Lower lobe of right lung (tissue), 2 donors: ENCODE measurements around the gene DYNC1H1. TPM values are rescaled to one million over a fixed set of nuclear protein-coding genes. Genes with fewer than 3 reads are reported as not detected.

Experiments
- ATAC-seq, 2 donors: fragments of 200-7000 bp; cut with Tn5 transposase; one replicate each; pipeline ENCODE4 v1.9.1; 2020 to 2022; ENCODE audit warnings: mild to moderate bottlenecking in 2 of 2, moderate library complexity in 2 of 2
- DNase-seq: peaks from one replicate; pipeline ENCODE4 v3.0.0-alpha.2; 2020
- H3K27ac ChIP-seq: fragments of 200-600 bp; one replicate; pipeline ENCODE4 v1.8.0; 2022
- H3K27me3 ChIP-seq: fragments of 200-600 bp; one replicate; pipeline ENCODE4 v1.8.0; 2022; ENCODE audit warnings: low read depth
- H3K36me3 ChIP-seq: fragments of 200-600 bp; one replicate; pipeline ENCODE4 v1.8.0; 2022; ENCODE audit warnings: mild to moderate bottlenecking
- H3K4me1 ChIP-seq: fragments of 200-600 bp; one replicate; pipeline ENCODE4 v1.8.0; 2022
- H3K4me3 ChIP-seq: fragments of 200-600 bp; one replicate; pipeline ENCODE4 v1.8.0; 2022; ENCODE audit warnings: mild to moderate bottlenecking
- H3K9me3 ChIP-seq: fragments of 200-600 bp; one replicate; pipeline ENCODE4 v1.8.0; 2022
- intact Hi-C: fragments of 100-400 bp; cut with DNase I; formaldehyde crosslinking; loops from one replicate; pipeline ENCODE4 v1.11.0; 2022
- total RNA-seq: library from RNA; stranded (reverse); fragmentation: NEBNext Ultra II Directional; extraction: Animal tissue kit (Norgen Biotek cat#: 25700); gene quantifications from one replicate; pipeline ENCODE4 v1.2.1, GENCODE V29; 2021
- TF ChIP-seq, protein P1 (sequence below): fragments of 200-600 bp; IDR thresholded peaks from one replicate; pipeline ENCODE4 v1.8.0; 2022; ENCODE audit warnings: antibody characterized with exemption, mild to moderate bottlenecking
- donor health status: DM: no; HTN: yes; CAD: no; lungs with severe emphysema.

Gene DYNC1H1
- total RNA-seq, 1 donor from 2014 or later = 437 TPM

- TF ChIP-seq, protein P1, sequence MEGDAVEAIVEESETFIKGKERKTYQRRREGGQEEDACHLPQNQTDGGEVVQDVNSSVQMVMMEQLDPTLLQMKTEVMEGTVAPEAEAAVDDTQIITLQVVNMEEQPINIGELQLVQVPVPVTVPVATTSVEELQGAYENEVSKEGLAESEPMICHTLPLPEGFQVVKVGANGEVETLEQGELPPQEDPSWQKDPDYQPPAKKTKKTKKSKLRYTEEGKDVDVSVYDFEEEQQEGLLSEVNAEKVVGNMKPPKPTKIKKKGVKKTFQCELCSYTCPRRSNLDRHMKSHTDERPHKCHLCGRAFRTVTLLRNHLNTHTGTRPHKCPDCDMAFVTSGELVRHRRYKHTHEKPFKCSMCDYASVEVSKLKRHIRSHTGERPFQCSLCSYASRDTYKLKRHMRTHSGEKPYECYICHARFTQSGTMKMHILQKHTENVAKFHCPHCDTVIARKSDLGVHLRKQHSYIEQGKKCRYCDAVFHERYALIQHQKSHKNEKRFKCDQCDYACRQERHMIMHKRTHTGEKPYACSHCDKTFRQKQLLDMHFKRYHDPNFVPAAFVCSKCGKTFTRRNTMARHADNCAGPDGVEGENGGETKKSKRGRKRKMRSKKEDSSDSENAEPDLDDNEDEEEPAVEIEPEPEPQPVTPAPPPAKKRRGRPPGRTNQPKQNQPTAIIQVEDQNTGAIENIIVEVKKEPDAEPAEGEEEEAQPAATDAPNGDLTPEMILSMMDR = no peak
- H3K4me1 ChIP-seq = peaks cover 38% of the 10 kb centered on the region
- peak overlapping the region; percentile 32 for H3K27ac ChIP-seq
- no peak overlapping the region for H3K4me3 ChIP-seq
- H3K36me3 ChIP-seq = no peaks in the 10 kb centered on the region
- DNase-seq (no peak), ATAC-seq (no peak)
- no peaks in the 10 kb centered on the region for H3K9me3 ChIP-seq
- intact Hi-C loops = no loop called here
- H3K27me3 ChIP-seq = no peaks in the 10 kb centered on the region
Measured at GRCh38 chr14:101961746-101962502, 2.4 kb upstream of the DYNC1H1 start.

- Histone ChIP-seq H3K27me3 (no peaks in the 10 kb centered on the region), H3K36me3 (no peaks in the 10 kb centered on the region), H3K4me1 (peaks cover 43% of the 10 kb centered on the region), H3K9me3 (no peaks in the 10 kb centered on the region), H3K4me3 (no peak overlapping the region), H3K27ac (peak overlapping the region; percentile 32)
- no peak for ATAC-seq
- peak; percentile 72 for DNase-seq
- TF ChIP-seq, protein P1 = no peak
- intact Hi-C loops = no loop called here
Measured at GRCh38 chr14:101962503-101962874, 1.9 kb upstream of the DYNC1H1 start.

- H3K9me3 ChIP-seq = no peaks in the 10 kb centered on the region
- TF ChIP-seq, protein P1 = no peak
- H3K4me3 ChIP-seq = no peak overlapping the region
- H3K27ac ChIP-seq = no peak overlapping the region
- intact Hi-C loops = no loop called here
- no peaks in the 10 kb centered on the region for H3K36me3 ChIP-seq
- no peak for DNase-seq
- ATAC-seq = no peak
- no peaks in the 10 kb centered on the region for H3K27me3 ChIP-seq
- H3K4me1 ChIP-seq = peaks cover 49% of the 10 kb centered on the region
Measured at GRCh38 chr14:101963052-101963451, 1.3 kb upstream of the DYNC1H1 start.

GRCh38 chr14:101963656-101964296 is 597 bp upstream of the DYNC1H1 start:
- H3K9me3 ChIP-seq = no peaks in the 10 kb centered on the region
- ATAC-seq = no peak
- H3K4me1 ChIP-seq = peaks cover 56% of the 10 kb centered on the region
- H3K27ac ChIP-seq = peak overlapping the region; percentile 99
- peaks cover 3% of the 10 kb centered on the region for H3K36me3 ChIP-seq
- no peaks in the 10 kb centered on the region for H3K27me3 ChIP-seq
- TF ChIP-seq, protein P1 = no peak
- no peak for DNase-seq
- intact Hi-C loops = no loop called here
- H3K4me3 ChIP-seq = peak overlapping the region; percentile 100

GRCh38 chr14:101965181-101965544 is 790 bp downstream of the DYNC1H1 start:
- Histone ChIP-seq H3K27ac (peak overlapping the region; percentile 99), H3K9me3 (no peaks in the 10 kb centered on the region), H3K36me3 (peaks cover 16% of the 10 kb centered on the region), H3K4me3 (peak overlapping the region; percentile 100), H3K4me1 (peaks cover 56% of the 10 kb centered on the region), H3K27me3 (no peaks in the 10 kb centered on the region)
- intact Hi-C loops = no loop called here
- DNase-seq (peak; percentile 84), ATAC-seq (peak; percentile 66 to 72)
- TF ChIP-seq, protein P1 = no peak
